Glomerular endothelial cell (primary cell): ENCODE measurements around the gene GSX2. TPM values are rescaled to one million over a fixed set of nuclear protein-coding genes. Genes with fewer than 3 reads are reported as not detected.
"Not testable (repeated sequence)": the region's sequence is repeated elsewhere in the genome, so short reads cannot be mapped to it uniquely, and the experiment has no call there.

ENCODE experiments used
- DNase-seq: peaks from one replicate; pipeline ENCODE4 v3.0.0-alpha.2; 2011; ENCODE audit warnings: low read depth, low spot score; ENCODE audit errors: extremely low read depth
- total RNA-seq: library from RNA; depleted of rRNA; stranded (reverse); fragments of >200 nt; gene quantifications from 2 replicates; pipeline ENCODE4 v1.2.3, GENCODE V29; 2015

Gene GSX2
- total RNA-seq, result not detected in 2 replicates

DNA sequence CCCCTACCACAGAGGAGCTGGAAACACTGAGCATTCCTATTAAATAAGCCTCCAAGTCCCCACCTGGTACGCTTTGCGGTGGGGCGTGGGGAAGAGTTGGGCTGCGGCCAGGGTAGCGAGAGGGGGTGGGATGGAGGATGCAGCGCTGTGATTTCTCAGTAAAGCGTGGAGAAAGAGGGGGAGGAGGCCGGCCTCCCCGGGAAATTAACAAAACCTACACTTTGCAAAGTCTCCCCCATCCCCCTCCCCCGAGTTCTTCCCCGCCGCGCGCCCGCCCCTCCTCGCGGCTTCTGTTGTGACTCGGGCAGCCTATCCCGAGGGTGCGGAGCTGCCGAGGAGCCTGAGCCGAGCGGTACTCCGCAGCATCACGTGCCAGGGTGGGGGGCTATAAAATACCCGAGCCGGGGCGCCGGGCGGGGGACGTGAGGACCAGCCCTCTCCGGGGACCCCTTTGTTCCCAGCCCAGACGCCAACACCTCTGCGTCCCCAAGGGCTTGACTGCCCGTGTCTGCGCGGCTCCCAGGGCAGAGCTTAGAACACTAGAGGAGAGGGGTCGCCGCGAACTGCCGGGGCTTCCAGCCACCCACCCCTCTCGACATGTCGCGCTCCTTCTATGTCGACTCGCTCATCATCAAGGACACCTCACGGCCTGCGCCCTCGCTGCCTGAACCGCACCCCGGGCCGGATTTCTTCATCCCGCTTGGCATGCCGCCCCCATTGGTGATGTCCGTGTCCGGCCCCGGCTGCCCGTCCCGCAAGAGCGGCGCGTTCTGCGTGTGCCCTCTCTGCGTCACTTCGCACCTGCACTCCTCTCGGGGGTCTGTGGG is at the start of gene GSX2:
TSS of gene GSX2 (plus strand) at position 416 of the 827 bp plus-strand sequence. CDS start at position 598, 182 bp downstream.
- no peak for DNase-seq

DNA sequence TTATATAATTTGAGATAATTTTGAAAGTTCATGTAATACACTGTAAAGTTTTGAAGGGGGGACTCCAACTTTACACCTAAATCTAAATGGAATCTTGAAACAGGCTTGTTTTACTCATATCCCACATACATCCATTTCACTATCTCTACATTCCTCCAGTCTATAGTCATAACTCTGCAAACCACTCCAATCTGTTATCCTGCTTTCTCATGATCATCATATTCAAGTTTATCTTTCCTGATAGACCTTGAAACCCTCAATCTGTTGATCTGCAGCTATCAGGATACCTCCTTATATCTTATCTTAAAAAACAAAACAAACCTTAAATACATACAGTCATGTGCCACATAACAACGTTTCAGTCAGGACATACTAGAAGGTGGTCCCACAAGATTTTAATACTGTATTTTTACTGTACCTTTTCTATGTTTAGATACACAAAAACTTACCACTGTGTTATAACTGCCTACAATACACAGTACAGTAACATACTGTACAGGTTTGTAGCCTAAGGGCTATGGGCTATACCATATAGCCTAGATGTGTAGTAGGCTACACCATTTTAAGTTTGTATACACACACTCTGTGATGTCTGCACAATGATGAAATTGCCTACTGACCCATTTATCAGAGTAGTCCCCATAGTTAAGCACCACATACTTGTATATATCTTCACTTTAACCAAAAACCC is 49.6 kb upstream of the GSX2 start:
- DNase-seq, result no peak

DNA sequence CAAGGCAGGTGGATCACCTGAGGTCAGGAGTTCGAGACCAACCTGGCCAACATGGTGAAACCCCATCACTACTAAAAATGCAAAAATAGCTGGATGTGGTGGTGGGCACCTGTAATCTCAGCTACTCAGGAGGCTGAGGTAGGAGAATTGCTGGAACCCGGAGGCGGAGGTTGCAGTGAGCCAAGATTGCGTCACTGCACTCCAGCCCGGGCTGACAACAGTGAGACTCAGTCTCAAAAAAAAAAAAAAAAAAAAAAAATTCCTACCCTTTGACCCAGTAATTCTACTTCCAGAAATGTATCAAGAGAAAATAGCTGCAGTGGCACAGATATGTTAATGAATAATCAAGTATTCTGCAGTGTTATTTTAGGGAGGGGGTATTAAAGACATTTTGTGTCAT is 46.6 kb upstream of the GSX2 start:
- not testable (repeated sequence) for DNase-seq

DNA sequence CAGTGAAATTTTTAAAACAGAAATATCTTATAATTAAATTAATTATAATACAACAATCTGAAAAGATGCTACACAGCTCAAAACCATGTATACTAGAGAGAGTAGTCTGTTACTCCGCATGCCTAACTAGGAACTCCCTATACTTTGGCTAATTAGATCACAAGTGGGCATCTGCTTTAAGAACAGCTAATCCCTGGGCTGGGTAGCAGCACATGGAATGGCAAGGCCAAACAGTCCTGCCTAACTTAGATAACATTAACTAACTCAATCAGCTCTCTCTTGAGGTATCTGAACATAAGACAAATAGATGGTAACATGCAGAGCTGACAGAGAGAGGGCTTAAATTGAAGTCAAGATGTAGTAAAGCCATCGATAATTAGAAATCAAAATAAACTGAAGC is 45.5 kb upstream of the GSX2 start:
- no peak for DNase-seq

DNA sequence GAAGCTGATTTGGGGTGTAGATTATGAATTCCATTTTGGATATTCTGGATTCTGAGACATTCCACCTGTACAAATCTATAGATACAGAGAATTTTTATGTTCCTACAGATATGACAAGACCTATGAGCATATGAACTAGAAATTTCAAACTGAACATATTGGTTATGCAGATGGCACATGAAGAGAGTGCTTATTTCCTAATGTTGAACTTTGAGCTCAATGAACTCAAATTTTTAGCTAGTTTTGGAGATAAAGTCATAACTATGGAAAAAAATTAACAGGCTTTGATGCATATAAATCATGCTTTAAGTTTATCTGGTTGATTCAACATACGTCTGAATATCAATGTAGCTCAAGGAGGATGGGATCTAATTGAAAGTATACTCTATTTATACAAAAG is 44.5 kb upstream of the GSX2 start:
- no peak for DNase-seq

DNA sequence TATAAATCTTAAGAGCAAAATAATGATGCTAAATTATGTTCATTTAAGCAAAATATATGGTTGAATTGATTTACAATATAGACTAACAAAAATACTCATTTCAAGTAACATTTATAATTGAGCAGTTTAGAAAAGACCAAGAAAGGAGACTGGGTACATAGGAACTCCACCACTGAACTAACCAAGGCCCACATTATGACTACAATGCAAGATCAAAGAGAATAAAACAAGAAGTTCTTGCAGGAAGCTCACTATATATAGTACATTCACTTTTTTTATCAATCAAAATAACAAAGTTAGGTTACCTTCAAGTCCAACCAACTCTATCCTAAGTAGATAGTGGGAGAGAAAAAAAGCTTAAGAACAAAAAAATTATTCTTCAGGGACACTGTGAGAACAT is 43.6 kb upstream of the GSX2 start:
- no peak for DNase-seq

DNA sequence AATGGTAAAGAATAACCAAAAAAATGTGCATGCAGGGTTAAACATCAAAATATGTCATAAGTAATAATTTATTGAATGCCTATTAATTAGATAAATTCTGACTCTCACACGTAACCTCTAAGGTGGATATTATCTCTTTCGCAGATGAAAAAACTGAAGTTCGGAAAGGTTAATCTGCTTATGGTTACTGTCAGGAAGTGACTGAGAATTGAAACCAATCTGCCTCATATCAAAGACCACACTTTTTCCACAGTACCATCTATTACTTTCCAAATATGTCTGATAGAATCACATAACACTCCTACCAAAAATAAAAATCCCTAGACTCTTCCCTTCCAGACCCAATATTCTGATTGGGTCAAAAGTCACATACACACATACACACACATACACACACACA is 41.8 kb upstream of the GSX2 start:
- DNase-seq, result no peak

DNA sequence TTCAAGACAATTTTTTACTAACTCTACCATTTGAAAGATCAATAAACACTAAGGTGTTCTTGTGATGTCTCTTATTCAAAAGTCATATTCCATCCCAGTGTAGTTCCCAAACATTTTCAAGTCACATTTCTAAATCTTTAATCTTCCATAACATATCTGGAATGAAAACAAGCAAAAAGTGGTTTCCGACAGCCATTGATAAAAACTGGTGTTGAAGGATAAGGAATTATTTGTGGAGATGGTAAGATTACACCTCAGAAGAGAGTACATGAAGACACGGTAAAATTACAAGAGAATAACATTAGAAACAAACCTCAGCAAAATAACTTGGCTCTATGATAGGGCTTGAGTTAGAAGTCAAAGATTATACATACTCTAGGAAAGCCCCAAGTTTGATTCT is 39.8 kb upstream of the GSX2 start:
- no peak for DNase-seq

DNA sequence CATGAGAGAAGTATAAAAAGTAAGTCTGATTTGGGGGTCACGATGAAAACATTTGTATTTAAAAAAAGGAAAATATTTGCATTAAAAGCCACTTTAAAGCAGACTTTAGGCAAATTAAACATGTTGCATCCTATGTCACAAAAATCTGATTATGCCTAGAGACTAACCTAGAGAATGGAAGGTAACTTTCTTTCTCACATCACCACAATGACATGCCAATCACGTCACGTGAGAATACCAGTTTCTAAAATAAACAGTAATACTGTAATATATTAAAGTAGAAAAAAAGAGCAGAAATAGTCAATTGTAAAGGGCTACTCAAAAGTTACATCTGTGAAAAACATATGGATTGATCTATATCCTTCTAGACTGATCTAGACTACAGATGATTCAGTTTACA is 38.9 kb upstream of the GSX2 start:
- no peak for DNase-seq

DNA sequence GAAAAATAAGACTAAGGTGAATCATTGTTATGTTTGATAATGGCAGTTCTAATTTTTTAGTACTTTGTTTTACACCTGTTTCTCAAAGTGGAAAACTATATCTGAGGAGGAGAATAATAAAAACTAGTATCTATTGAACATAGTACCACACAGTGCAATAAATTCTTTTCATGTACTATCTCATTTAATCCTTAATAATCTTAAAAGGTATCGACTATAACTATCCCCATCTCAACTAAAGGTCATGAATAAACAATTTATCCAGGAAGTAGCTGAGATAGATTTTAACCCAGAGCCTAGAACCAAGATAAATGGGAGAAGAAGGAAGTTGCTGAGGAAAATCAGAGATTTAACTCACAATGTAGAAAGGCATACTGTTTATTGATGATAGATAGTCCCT is 38.1 kb upstream of the GSX2 start:
- DNase-seq, result no peak

DNA sequence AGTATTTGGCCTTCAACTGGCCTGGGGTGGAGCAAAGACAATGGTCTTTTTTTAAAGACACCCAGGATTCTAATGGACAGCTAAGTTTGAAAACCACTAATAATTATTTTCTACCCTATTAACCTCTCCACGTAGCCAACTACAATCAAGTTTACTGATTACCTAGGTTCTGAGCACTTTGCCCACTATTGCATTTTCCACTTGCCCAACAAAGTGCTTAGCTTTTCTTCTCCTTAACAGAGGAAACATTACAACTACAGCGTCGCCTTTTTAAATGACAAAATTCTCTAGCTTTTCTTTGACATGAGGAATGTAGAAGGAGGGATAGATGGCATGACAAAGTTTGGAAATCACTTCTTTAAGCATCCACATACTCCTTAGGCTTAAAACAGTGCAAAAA is 37.6 kb upstream of the GSX2 start:
- no peak for DNase-seq

DNA sequence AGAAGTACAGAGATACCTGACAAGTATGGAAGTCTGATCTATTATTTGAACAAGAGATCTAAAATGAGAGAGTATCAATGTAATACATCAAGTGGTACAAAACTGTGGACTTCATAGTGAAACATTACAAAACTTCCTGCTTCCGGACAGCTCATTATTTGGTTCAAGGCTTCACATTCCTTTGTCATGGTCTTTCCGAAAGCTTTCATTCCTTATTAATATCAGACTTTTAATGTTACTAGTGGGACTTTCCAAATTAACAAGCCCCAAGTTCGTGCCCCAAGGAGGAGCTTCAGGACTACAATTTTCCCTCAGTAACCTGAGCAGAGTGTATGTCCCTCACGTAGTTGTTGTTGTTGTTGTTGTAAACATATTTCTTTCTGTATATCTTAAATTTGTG is 36.7 kb upstream of the GSX2 start:
- no peak for DNase-seq

DNA sequence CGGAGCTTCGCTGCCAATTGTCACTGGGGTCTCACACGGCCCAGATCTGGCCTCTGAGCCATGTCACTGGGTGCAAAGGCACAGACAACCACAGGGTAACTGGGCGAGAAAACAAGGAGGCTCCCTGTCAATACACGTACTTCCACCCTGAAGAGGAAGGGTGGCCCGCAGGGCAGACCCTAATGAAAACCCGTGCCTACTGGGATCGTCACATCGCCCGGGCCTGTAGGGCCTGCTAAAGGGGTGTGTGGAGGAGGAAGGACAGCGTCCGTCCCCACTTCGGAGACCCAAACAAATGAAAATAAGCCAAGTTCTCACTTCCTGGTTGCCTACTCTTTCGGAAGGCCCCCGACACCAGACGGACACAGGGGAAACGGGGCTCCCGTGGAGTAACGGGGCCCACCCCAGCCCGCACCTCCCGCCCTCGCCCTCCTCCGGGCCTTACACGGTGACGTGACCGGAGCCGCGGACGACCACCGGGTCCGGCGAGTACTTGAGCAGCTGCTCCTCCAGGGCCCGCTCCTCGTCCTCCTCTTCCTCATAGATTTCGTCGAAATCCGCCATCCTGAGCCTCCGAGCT is 36.1 kb upstream of the GSX2 start:
- DNase-seq, result no peak

DNA sequence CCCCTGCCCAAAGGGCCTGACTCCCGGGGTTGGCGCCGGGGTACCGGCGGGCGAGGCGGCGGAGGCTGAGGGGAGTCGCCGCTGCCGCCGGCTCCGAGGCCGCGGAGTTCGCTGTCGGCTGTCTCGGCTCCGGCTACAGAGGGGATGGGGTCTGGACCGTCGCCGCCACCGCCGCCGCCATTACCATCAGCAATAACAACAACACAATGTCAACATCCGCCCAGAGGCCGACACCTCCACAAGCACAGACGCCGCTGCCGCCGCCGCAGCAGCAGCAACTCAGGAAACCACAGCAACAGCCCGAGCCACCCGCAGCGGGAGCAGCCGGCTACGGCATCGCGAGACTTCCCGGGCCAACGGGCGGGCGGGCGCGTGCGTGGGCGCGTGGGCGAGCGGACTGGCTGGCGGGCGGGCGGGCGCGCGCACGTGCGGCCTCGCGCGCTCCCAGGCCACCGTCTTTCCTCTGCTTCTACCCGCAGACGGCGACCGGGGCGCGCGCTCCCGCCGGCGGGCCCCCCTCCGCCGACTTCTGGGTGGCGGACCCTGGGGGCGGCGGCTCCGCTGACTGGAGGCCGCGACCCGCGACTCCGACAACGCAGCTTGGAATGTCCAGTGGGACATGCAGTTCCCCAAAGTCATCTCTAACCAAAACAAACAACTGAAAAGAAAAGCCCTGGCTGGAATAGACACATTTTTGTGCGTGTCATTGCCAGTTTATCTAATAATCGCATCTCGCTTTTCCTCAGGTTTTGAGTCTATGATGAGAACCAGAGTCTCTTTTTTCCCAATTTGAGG is 35.4 kb upstream of the GSX2 start, which contains the start of gene CHIC2:
TSS of gene CHIC2 (minus strand) at position 289 of the 795 bp plus-strand sequence. CDS start 305 bp downstream, outside the sequence.
- DNase-seq, result no peak

DNA sequence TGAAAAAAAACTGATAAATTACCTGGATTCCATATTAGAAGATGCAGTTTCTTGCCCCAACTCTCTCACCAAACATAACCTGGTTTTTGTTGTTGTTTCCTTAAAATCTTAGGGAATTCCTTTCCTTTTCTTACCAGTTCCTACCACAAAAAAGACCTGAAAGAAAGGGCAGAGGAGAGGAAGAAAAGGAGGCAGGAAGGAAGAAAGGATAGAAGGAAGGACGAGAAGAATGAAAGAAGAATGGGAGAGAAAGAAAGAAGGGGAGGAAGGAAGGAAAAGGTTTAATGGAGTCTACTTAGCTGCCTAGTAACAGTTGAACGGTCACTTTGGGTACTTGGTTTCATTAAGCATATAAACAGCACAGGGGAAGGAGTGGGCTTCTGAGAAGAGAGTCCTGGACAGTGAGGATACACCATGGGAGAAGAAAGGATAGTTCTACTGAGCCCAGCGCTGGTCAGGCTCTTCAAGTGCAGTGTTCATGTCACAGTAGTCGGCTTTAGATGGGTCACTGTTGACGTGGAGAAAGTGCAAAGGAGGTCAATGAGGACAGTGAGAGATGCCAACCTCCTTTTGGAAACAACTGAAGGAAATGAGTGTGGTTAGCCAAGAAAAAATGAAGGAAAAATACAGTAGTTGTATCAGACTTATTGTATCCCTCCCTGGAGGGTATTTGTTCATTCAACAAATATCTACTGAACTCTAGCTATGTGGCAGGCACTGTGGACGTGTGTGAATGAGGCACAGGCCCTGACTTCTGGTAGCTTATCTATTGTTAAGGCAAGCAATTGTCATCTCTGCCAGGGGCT is 34.5 kb upstream of the GSX2 start:
- DNase-seq, result no peak

DNA sequence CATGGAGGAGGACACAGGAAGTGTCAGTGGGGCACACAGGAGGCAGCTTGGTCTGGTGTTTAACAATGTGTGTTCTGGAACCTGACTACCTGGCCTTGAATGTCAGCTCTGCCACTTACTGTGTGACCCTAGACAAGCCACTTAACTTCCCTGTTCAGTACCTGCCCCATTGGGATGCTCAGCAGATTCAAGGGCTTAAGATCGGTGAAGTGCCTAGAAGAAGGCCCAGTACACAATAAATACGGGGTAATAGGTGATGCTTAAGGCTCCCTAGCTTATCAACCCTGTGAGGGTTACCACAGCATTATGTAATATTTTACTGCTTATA is 33.9 kb upstream of the GSX2 start:
- DNase-seq, result no peak

DNA sequence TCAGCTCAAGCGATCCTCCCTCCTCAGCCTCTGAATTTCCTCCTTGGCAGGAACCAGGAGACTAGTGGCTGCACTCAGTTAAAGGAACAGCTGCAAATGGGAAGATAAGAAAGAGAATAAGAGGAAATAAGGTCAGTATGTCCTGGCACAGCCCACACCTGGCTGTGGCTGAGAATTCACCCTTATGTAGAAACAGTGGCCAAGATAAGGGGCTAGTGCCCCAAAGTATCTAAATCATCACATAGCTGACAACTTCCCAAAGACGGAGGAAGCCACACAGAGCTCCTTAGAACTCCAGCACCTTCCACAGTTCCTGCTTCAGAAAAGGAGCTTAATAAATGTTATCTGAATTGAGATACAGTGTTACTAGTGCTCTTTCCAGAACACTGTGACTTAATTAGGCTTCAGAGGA is 33.2 kb upstream of the GSX2 start:
- no peak for DNase-seq

DNA sequence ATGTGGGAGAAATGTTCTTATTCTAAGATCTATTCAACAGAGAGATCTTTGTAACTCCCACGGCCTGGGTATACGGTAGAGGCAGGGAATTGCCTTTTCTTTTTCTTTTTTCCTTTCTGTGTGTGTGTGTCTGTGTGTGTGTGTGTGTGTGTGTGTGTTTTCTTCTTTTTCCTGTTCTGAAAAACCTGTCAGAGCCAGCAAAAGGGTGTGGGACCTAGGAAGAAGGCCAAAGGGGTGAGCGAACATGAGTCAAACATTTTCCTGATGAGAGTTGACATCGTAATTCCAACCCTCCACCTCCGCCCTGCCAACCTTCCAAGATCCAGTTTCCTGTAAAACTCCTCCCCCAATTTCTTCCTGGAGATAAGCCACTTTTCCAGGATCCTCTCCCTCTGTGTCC is 32.8 kb upstream of the GSX2 start:
- no peak for DNase-seq

DNA sequence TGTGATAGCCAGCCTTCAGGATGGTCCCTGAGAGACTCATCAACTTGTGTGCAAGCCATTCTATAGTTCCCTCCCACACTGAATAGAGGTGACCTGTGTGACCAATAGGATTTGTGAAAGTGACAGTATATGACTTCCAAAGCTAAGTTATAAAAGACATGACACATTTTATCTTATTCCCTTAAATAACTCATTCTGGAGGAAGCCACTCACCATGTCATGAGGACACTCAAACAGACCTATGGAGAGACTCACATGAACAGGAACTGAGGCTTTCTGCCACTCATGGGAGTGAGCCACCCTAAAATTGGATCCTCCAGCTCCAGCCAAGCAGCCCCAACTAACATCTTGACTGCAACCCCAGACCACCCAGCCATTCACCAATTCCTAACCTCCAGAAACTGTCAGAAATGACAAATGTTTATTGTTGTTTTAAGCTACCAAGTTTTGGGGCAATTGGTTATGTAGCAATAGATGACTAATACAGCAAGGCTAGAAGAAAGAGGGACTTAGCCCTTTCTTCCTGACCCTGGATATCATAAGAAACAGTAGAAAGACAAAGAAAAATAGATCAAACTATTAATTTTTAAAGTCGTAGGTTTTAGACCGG is 26.6 kb upstream of the GSX2 start:
- DNase-seq, result no peak

DNA sequence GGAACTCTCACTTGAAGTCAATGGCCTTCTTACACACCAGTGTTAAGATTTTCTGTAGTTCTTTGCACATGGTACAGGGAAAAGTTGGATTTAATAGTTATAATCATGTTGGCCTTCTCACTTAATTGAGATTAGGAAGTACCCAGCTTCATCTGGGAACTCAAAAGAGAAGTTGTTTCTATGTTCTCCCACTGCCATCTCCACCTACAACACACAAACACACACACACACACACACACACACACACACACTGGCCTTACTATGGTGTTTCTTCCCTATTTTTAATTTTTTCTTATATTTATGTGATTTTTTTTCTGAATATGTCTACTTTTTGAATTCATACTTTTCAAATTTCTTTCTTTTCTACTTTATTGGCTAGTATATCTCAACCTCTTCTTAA is 25.6 kb upstream of the GSX2 start:
- no peak for DNase-seq
